ENCODE measurements around the gene SLC6A12.

The SLC6A12 gene

GRCh38 chr12:242496-242895 lies 28.5 kb upstream of the SLC6A12 start:
- no peak for DNase-seq (ENCODE audit: low read depth)
- TF ChIP-seq CTCF (IDR thresholded peaks at IDR 0.05; ENCODE audit: low read depth, low read length, missing control alignments) = no peak
- no peak overlapping the region for H3K4me3 ChIP-seq (ENCODE audit: low read depth, low read length)

GRCh38 chr12:241266-241665 lies 27.3 kb upstream of the SLC6A12 start:
- TF ChIP-seq CTCF (IDR thresholded peaks at IDR 0.05; ENCODE audit: low read depth, low read length, missing control alignments) = no peak
- H3K4me3 ChIP-seq (ENCODE audit: low read depth, low read length) = no peak overlapping the region
- DNase-seq (ENCODE audit: low read depth) = no peak

GRCh38 chr12:240566-240965 lies 26.6 kb upstream of the SLC6A12 start:
- no peak for DNase-seq (ENCODE audit: low read depth)
- TF ChIP-seq CTCF (IDR thresholded peaks at IDR 0.05; ENCODE audit: low read depth, low read length, missing control alignments) = no peak
- no peak overlapping the region for H3K4me3 ChIP-seq (ENCODE audit: low read depth, low read length)

GRCh38 chr12:238736-239398 lies 24.9 kb upstream of the SLC6A12 start:
- no peak for TF ChIP-seq CTCF (IDR thresholded peaks at IDR 0.05; ENCODE audit: low read depth, low read length, missing control alignments)

GRCh38 chr12:238116-238515 lies 24.2 kb upstream of the SLC6A12 start:
- no peak for TF ChIP-seq CTCF (IDR thresholded peaks at IDR 0.05; ENCODE audit: low read depth, low read length, missing control alignments)
- DNase-seq (ENCODE audit: low read depth) = no peak
- no peak overlapping the region for H3K4me3 ChIP-seq (ENCODE audit: low read depth, low read length)

More at GRCh38 chr12:238736-239398, 24.9 kb upstream of the SLC6A12 start:
- no peak overlapping the region for H3K4me3 ChIP-seq (ENCODE audit: low read depth, low read length)
- no peak for DNase-seq (ENCODE audit: low read depth)

- no peak overlapping the region for H3K4me3 ChIP-seq (ENCODE audit: low read depth, low read length)
- no peak for TF ChIP-seq CTCF (IDR thresholded peaks at IDR 0.05; ENCODE audit: low read depth, low read length, missing control alignments)
- no peak for DNase-seq (ENCODE audit: low read depth)
Observed at GRCh38 chr12:237026-237815, 23.3 kb upstream of the SLC6A12 start.

Measured in GM12864 (cell line).